ENCODE data around the gene GRB14.

GRB14 gene

DNA sequence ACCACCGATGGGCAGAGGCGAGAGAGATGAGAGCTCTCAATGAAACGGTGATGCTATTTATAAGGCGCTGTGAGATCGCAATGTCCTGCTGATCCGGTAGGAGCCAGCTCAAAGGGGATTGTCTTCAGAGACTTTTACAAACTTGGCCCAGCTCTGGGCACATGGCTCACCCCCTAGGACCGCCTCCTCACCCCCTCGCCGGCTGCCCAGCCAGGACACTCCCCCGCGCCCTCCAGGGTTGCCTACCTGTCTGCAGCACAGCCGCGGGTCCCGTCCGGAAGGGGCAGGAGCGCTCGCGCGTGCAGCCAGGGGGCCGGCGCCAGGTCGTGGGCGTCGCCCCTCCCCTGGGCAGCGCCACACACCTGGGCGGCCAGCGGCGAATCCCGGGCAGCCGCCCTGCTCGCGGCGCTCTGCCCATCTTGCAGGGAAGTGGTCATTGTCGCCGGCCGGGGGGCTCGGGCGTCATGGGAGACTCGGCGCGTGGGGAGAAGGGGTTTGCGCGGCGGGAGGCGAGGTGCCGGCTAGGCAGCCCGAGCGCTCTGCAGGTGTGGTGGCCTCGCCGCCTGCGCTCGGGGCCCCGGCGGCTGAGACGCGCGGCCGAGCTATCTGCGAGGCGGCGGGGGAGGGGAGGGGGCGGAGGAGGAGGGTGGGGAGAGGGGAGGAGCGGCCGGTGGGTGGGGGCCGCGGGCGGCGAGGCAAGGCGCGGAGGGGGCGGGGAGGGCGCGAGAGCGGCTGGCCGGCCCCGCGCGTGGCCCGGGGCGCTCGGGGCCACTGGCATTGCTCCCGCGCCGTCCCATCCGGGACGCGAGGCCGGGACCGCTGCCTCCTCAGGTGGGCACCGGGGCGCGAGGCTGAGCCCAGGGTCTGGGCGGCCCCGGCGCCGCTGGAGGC, at the start of gene GRB14:
GRB14 (minus strand) TSS at position 610 of the 891 bp plus-strand sequence; CDS start at position 437, 173 bp downstream.
- TF ChIP-seq, protein P1, sequence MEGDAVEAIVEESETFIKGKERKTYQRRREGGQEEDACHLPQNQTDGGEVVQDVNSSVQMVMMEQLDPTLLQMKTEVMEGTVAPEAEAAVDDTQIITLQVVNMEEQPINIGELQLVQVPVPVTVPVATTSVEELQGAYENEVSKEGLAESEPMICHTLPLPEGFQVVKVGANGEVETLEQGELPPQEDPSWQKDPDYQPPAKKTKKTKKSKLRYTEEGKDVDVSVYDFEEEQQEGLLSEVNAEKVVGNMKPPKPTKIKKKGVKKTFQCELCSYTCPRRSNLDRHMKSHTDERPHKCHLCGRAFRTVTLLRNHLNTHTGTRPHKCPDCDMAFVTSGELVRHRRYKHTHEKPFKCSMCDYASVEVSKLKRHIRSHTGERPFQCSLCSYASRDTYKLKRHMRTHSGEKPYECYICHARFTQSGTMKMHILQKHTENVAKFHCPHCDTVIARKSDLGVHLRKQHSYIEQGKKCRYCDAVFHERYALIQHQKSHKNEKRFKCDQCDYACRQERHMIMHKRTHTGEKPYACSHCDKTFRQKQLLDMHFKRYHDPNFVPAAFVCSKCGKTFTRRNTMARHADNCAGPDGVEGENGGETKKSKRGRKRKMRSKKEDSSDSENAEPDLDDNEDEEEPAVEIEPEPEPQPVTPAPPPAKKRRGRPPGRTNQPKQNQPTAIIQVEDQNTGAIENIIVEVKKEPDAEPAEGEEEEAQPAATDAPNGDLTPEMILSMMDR (conservative IDR thresholded peaks at IDR 0.05; ENCODE audit: low read depth) = no peak
- ChIA-PET POLR2A (ENCODE audit: low non-redundant PET) (interaction anchor here (0.6 kb wide), 1 partner anchor 1933 kb away, joined by 9 read pairs; no protein-coding TSS in a partner anchor), CTCF (interaction anchor here (0.6 kb wide), 3 partner anchors 93 to 834 kb away, joined by 3 to 4 read pairs (median 4); no protein-coding TSS in a partner anchor)
- DNase-seq (ENCODE audit: low spot score) = peak; percentile 62
- H3K27ac ChIP-seq = no peak within 1 kb of the TSS

- CTCF ChIA-PET = interaction anchor here (0.8 kb wide), 1 partner anchor 542 kb away, joined by 5 read pairs; no protein-coding TSS in a partner anchor
- POLR2A ChIA-PET (ENCODE audit: low non-redundant PET) = no interaction called here
These were observed 48.0 kb upstream of the GRB14 start for GRCh38 chr2:164669291-164669690.

DNA sequence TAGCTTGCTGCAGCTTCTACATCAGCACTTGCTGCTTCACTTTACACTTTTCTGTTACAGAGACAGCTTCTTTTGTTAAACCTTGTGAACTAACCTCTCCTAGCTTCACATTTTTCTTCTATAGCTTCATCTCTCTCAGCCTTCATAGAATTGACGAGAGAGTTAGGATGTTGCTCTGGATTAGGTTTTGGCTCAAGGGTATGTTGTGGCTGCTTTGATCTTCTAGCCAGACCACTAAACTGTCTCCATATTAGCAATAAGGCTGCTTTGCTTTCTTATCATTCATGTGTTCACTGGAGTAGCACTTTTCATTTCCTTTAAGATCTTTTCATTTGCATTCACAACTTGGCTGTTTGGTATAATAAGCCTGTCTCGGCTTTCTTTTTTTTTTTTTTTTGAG, 46.3 kb upstream of the GRB14 start:
- TF ChIP-seq, protein P1 (conservative IDR thresholded peaks at IDR 0.05; ENCODE audit: low read depth) = no peak

More at GRCh38 chr2:164669291-164669690, 48.0 kb upstream of the GRB14 start:
- H3K27ac ChIP-seq = no peak overlapping the region
- no peak for DNase-seq (ENCODE audit: low spot score)
- TF ChIP-seq, protein P1 (conservative IDR thresholded peaks at IDR 0.05; ENCODE audit: low read depth) = no peak

DNA sequence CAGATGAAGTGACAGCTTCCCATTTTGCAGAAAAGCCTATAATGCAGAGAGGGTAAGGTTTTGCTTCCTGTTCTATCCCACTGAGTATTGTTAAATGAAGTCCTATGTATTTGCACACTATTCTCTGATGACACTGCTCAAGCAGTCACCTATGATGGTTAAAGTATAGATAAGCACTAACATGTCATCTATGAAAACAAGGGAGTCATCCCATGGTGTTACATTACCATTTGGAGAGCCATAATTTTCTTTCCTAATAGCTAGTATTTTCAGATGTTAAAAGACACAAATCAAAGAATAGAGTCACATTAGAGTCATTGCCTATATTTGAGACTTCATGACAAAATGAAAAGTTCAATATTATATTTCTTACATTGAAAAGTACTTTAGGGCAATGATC, 42.8 kb upstream of the GRB14 start:
- CTCF ChIA-PET = no interaction called here
- H3K27ac ChIP-seq = no peak overlapping the region
- TF ChIP-seq, protein P1 (conservative IDR thresholded peaks at IDR 0.05; ENCODE audit: low read depth) = no peak
- DNase-seq (ENCODE audit: low spot score) = no peak
- POLR2A ChIA-PET (ENCODE audit: low non-redundant PET) = no interaction called here

More for the DNA sequence above, 46.3 kb upstream of the GRB14 start:
- no peak for DNase-seq (ENCODE audit: low spot score)
- no peak overlapping the region for H3K27ac ChIP-seq
- ChIA-PET CTCF (interaction anchor here (0.6 kb wide), 1 partner anchor 1498 kb away, joined by 3 read pairs; no protein-coding TSS in a partner anchor), POLR2A (ENCODE audit: low non-redundant PET) (no interaction called here)

DNA sequence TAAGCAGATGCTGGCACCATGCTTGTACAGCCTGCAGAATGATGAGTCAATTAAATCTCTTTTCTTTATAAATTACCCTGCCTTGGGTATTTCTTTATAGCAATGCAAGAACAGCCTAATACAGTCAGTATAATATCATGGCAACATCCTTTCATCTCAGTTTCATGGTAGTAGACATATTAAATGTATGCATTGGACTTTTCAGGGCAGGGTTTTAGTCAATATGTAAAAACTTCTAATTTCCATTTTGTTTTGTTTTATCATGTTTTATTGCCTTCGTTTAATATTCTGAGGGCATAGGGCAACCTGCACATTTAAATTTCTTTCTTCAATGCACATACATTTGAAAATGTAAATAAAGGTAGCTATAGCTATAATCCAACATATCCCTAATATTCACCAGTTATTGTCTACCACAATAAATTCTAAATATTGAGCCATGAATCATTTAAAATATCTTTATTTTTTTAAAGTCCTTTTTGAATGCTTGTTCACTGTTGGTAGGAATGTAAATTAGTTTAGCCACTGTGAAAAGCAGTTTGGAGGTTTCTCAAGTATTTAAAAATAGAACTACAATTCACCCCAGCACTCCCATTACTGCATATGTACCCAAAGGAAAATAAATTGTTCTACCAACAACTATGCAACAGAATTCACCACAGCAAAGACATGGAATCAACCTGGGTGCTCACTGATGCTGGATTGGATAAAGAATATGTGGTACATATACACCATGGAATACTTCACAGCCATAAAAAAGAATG, 41.8 kb upstream of the GRB14 start:
- ChIA-PET CTCF (no interaction called here), POLR2A (ENCODE audit: low non-redundant PET) (no interaction called here)
- H3K27ac ChIP-seq = no peak overlapping the region
- no peak for DNase-seq (ENCODE audit: low spot score)
- TF ChIP-seq, protein P1 (conservative IDR thresholded peaks at IDR 0.05; ENCODE audit: low read depth) = no peak

GRCh38 chr2:164662066-164662465, 40.8 kb upstream of the GRB14 start:
- no peak for DNase-seq (ENCODE audit: low spot score)
- no peak overlapping the region for H3K27ac ChIP-seq
- TF ChIP-seq, protein P1 (conservative IDR thresholded peaks at IDR 0.05; ENCODE audit: low read depth) = no peak
- ChIA-PET CTCF (no interaction called here), POLR2A (ENCODE audit: low non-redundant PET) (no interaction called here)

Data from RWPE1 (cell line).